Common myeloid progenitor, CD34-positive (primary cell): ENCODE data around the gene TM6SF1.
"Not testable (repeated sequence)": the region's sequence is repeated elsewhere in the genome, so short reads cannot be mapped to it uniquely, and the experiment has no call there.

Experiments used
- CTCF ChIA-PET: fragments of 350-600 bp; sonication (Branson Sonifier 250); formaldehyde crosslinking; loops from one replicate; lab custom pipeline; 2021; ENCODE audit warnings: antibody characterized with exemption; lab: Charles Lee
- POLR2A ChIA-PET: fragments of 350-600 bp; sonication (Branson Sonifier 250); formaldehyde crosslinking; loops from one replicate; lab custom pipeline; 2021; ENCODE audit warnings: antibody characterized with exemption; lab: Charles Lee
- DNase-seq, 3 donors: peaks; one replicate each; pipeline versions ENCODE4 v3.0.0 to v3.0.0-alpha.2; 2013
- H3K27ac ChIP-seq, 2 experiments: 1 replicate in 1 of 2; 2 replicates in 1 of 2; pipeline ENCODE4 v1.7.0; 2013; ENCODE audit warnings: inconsistent platforms in 2 of 2, low read length in 2 of 2, mild to moderate bottlenecking in 2 of 2, low read depth in 1 of 2, moderate library complexity in 1 of 2; ENCODE audit not compliant: severe bottlenecking in 2 of 2, insufficient read depth in 1 of 2, poor library complexity in 1 of 2
- H3K27me3 ChIP-seq, 5 experiments: replicated peaks in 2 of 5; 1 replicate in 3 of 5; 2 replicates in 2 of 5; pipeline versions ENCODE4 v1.6.1 to v1.7.0; 2013; ENCODE audit warnings: low read length in 4 of 5, mild to moderate bottlenecking in 2 of 5, moderate library complexity in 2 of 5, inconsistent platforms in 1 of 5; ENCODE audit not compliant: insufficient read depth in 5 of 5, control insufficient read depth in 4 of 5
- H3K36me3 ChIP-seq, 4 experiments: 1 replicate in 2 of 4; 2 replicates in 2 of 4; pipeline versions ENCODE4 v1.6.1 to v1.7.0; 2013; ENCODE audit warnings: low read length in 3 of 4, control low read depth in 1 of 4, mild to moderate bottlenecking in 1 of 4; ENCODE audit not compliant: control insufficient read depth in 4 of 4, insufficient read depth in 4 of 4
- H3K4me1 ChIP-seq, 4 experiments: 1 replicate in 3 of 4; 2 replicates in 1 of 4; pipeline versions ENCODE4 v1.6.1 to v1.7.1; 2013; ENCODE audit warnings: low read length in 3 of 4, mild to moderate bottlenecking in 3 of 4, control low read depth in 1 of 4, inconsistent platforms in 1 of 4, moderate library complexity in 1 of 4; ENCODE audit not compliant: control insufficient read depth in 4 of 4, insufficient read depth in 4 of 4; ENCODE audit errors: control extremely low read depth in 1 of 4
- H3K4me3 ChIP-seq, 7 experiments: 1 replicate in 4 of 7; 2 replicates in 3 of 7; pipeline versions ENCODE4 v1.5.1 to v1.7.0; 2013; ENCODE audit warnings: mild to moderate bottlenecking in 7 of 7, low read length in 6 of 7, moderate library complexity in 6 of 7, inconsistent platforms in 2 of 7, low read depth in 2 of 7, control low read depth in 1 of 7; ENCODE audit not compliant: insufficient read depth in 4 of 7, control insufficient read depth in 1 of 7; ENCODE audit errors: extremely low read depth in 1 of 7
- H3K9me3 ChIP-seq, 5 experiments: 1 replicate in 4 of 5; 2 replicates in 1 of 5; pipeline versions ENCODE4 v1.6.1 to v1.7.1; 2013; ENCODE audit warnings: low read length in 4 of 5, mild to moderate bottlenecking in 2 of 5, inconsistent platforms in 1 of 5, low read depth in 1 of 5, moderate library complexity in 1 of 5; ENCODE audit not compliant: control insufficient read depth in 4 of 5, insufficient read depth in 2 of 5; ENCODE audit errors: control extremely low read depth in 1 of 5
- WGBS: methylation state at CpG from one replicate; pipeline ENCODE4 v1.1.5; 2013; ENCODE audit not compliant: insufficient coverage; 5-methylcytosine and 5-hydroxymethylcytosine counted together

The TM6SF1 gene

DNA sequence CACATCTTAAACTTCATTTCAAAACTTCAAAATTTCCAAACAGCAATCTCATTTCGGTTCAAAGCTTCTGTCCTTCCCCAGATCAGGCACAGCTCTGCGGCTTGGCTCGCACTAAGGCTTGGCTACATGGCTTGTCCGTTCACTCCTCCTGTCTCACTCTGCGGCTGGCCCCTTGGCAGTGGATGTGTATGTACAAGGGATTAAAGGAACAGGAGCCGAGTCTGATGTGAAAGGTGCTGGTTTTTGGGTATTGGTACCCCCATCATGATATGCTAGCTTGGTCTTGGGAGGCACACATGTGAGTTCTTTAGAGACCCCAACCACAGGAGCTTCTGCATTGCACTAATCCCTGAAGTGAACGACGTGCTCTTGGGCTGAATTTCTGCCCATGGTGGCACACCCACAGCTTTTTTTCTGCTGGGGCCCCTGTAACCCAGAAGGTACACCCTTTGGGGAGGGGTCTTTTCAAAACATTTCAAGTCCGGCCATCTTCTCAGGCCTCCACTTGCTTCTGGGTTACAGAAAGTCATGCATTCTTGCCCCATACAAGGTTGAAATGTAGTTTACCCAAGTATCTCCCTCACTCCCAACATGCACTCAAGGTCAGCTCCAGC, 12.6 kb downstream of the TM6SF1 start:
- Histone ChIP-seq H3K4me1 (no peaks in the 10 kb centered on the region), H3K27me3 (no peaks in the 10 kb centered on the region), H3K27ac (no peak overlapping the region), H3K36me3 (peaks cover 0 to 1% (median 0%) of the 10 kb centered on the region in 4 experiments), H3K4me3 (no peak overlapping the region), H3K9me3 (no peaks in the 10 kb centered on the region)
- POLR2A ChIA-PET = no interaction called here
- no peak for DNase-seq
- CTCF ChIA-PET = interaction anchor here (1.0 to 1.6 kb wide), 3 partner anchors 9 to 109 kb away, joined by 4 to 6 read pairs (median 4); partner anchors contain the start of gene C15orf40
- WGBS = 99% methylated on average over 7 of the region's 9 CpGs

DNA sequence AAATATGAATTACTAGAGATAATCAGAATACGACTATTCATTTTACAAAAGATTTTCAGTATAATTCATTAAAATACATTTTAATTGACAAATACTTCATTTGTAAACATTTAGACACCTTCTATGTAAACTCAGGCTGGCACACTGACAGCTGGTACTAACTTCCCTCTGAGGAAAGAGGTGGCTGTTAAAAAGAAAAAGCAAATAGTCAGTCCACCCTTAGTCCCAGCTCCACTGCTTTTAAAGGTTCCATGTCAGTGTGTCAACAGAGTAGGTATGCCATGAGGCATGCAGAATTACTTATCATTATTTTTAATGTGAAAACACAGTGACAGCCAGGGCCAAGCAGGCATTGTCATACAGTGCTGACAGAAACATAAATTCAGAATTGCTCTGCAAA, 16.1 kb downstream of the TM6SF1 start:
- no peaks in the 10 kb centered on the region for H3K9me3 ChIP-seq
- no peak overlapping the region for H3K4me3 ChIP-seq
- DNase-seq = no peak
- ChIA-PET CTCF (no interaction called here), POLR2A (no interaction called here)
- WGBS = no CpG with 5 or more reads among the region's 1 CpG
- H3K27ac ChIP-seq = no peak overlapping the region
- no peaks in the 10 kb centered on the region for H3K4me1 ChIP-seq
- H3K36me3 ChIP-seq = peaks cover 0 to 1% (median 0%) of the 10 kb centered on the region in 4 experiments
- H3K27me3 ChIP-seq = no peaks in the 10 kb centered on the region

DNA sequence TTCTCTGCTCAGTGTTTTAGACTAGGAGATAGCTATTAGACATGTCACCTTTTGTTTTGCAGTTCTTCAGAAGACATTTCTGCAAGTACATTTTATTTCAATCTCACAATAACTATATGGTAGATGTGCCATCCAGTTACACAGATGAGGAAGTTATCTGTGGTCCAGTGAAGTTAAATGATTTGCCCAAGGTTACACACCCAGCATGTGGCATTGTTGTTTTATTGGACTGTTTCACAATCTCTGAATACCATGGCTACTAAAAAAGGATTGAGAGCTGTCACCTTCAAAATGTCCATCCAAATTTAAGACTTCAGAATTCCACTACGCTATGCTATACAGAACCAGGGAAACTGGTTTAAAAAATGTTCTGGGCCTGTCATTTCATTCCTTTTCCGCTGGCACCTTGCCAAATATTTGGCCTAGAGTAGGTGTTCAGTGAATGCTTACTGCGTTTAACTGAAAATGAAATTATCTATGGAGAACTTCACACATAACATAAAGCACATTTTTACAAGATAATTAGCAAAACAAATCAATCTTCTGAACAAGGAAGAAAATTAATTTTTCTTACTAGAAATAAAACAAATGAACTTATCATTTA, 20.2 kb downstream of the TM6SF1 start:
- no peak overlapping the region for H3K4me3 ChIP-seq
- POLR2A ChIA-PET = no interaction called here
- WGBS = 100% methylated on average over 2 of the region's 3 CpGs
- H3K27ac ChIP-seq = no peak overlapping the region
- CTCF ChIA-PET = no interaction called here
- H3K9me3 ChIP-seq = no peaks in the 10 kb centered on the region
- H3K4me1 ChIP-seq = no peaks in the 10 kb centered on the region
- peaks cover 0 to 7% (median 3%) of the 10 kb centered on the region in 4 experiments for H3K36me3 ChIP-seq
- H3K27me3 ChIP-seq = no peaks in the 10 kb centered on the region
- no peak for DNase-seq

DNA sequence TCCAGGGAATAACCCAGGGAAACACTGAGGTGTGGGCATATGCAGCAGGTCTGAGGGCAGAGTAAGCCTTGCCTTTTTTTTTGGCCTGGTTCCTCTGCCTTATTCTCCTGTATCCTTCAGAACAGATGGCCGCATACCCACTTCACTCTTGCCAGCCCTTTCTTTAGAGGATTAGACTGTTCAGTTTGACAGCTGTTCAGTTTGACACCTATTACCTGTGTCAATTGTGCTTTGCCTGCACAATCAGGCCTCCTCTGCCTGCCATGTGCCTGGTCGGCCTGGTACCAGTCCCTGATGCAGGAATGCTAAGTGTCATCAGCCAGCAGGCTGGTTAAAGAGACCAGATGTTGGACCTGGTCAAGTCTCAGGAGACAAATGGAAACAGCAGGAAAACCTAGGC, 22.3 kb downstream of the TM6SF1 start:
- Histone ChIP-seq H3K9me3 (no peaks in the 10 kb centered on the region), H3K27me3 (no peaks in the 10 kb centered on the region), H3K27ac (no peak overlapping the region), H3K4me1 (no peaks in the 10 kb centered on the region), H3K4me3 (no peak overlapping the region), H3K36me3 (peaks cover 0 to 10% (median 6%) of the 10 kb centered on the region in 4 experiments)
- POLR2A ChIA-PET = no interaction called here
- no peak for DNase-seq
- WGBS = 100% methylated on average over 2 of the region's 2 CpGs
- CTCF ChIA-PET = no interaction called here

DNA sequence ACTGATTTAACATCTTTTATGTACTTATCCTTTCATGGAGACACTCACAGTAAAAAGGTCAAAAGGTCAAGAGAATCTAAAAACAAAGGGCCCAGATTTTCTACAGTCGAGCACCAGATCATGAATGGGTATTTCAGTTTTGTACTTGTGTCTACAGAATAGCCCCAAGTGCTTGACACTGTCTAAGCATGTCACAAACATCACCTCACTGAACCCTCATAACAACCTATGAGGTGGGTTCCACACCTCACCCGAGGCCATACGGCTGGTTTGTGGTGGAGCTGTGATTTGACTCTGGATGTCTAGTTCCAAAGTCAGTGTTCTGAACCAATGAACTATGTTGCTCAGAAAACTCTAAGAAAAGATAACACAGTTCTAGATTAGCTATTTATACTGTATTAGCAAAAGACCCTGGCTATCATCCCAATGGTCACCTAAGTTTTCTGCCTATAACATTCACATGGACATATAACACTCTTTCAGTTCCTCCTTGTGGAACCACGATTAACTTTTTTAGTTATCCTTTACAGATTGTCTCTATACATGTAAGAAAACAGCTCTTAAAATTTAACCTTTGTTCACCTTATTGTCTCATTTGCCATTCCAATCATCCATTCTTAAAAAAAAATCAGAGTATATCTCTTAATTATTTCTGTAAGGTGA, 25.5 kb downstream of the TM6SF1 start:
- Histone ChIP-seq H3K36me3 (peaks cover 3 to 16% (median 7%) of the 10 kb centered on the region in 4 experiments), H3K27me3 (no peaks in the 10 kb centered on the region), H3K4me1 (no peaks in the 10 kb centered on the region), H3K9me3 (no peaks in the 10 kb centered on the region), H3K27ac (peak overlapping the region in 1 of 2 experiments; percentile 1), H3K4me3 (no peak overlapping the region)
- WGBS = 100% methylated on average over 2 of the region's 4 CpGs
- ChIA-PET CTCF (no interaction called here), POLR2A (no interaction called here)
- DNase-seq = no peak

DNA sequence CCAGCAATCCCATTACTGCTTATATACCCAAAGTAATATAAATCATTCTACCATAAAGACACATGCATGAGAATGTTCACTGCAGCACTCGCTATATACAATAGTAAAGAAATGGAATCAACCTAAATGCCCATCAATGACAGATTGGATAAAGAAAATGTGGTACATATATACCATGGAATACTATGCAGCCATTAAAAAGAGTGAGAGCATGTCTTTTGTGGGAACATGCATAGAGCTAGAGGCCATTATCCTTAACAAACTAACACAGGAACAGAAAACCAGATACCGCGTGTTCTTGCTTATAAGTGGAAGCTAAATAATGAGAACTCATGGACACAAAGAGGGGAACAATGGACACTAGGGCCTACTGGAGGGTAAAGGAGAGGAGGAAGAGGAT, 34.7 kb downstream of the TM6SF1 start:
- H3K27ac ChIP-seq, H3K4me1 ChIP-seq, H3K4me3 ChIP-seq, DNase-seq, H3K9me3 ChIP-seq, H3K27me3 ChIP-seq, POLR2A ChIA-PET: not testable (repeated sequence)
- WGBS = no CpG with 5 or more reads among the region's 3 CpGs
- H3K36me3 ChIP-seq = peaks cover 0 to 41% (median 20%) of the 10 kb centered on the region in 4 experiments
- CTCF ChIA-PET = interaction anchor here (1.1 to 1.5 kb wide), 2 partner anchors 10 to 20 kb away, joined by 3 to 4 read pairs; no protein-coding TSS in a partner anchor

DNA sequence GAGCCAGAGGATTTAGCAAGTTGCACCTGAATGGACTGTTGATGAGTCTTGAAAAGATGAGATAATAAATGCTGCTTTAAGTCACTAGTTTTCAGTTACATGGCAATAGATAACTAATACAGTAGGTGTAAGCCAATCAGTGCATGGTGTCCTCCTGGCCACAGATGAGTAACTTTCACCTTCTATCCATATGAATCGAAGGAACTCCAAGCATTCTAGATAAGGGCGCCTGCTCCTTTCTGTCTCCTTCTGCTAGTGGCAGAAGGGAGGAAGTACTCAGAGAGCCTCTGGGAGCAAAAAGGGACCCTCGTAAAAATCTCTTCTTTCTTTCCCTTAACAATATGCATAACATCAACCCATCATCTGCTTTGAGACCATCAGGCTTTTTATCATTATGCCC, 37.3 kb downstream of the TM6SF1 start:
- Histone ChIP-seq H3K27me3 (no peaks in the 10 kb centered on the region), H3K9me3 (peaks cover 0 to 2% (median 2%) of the 10 kb centered on the region in 5 experiments), H3K36me3 (peaks cover 3 to 56% (median 24%) of the 10 kb centered on the region in 4 experiments), H3K4me3 (no peak overlapping the region), H3K4me1 (no peaks in the 10 kb centered on the region), H3K27ac (no peak overlapping the region)
- CTCF ChIA-PET = no interaction called here
- no peak for DNase-seq
- WGBS = 100% methylated on average over 3 of the region's 3 CpGs
- POLR2A ChIA-PET = interaction anchor here (0.6 kb wide), 1 partner anchor 812 kb away, joined by 3 read pairs; no protein-coding TSS in a partner anchor
